IgD-negative memory B cell (primary cell): Measurements from ENCODE around the gene ZNF488. TPM values are rescaled to one million over a fixed set of nuclear protein-coding genes. Genes with fewer than 3 reads are reported as not detected.
A peak's percentile ranks its signal among the peaks of the same experiment; 100 is the strongest.

ENCODE experiments used
- H3K27ac Mint-ChIP-seq, 3 donors: one replicate each; pipeline ENCODE4 v1.8.0; 2020 to 2022; ENCODE audit warnings: mild to moderate bottlenecking in 3 of 3, mixed read lengths in 3 of 3, moderate library complexity in 1 of 3
- H3K27me3 Mint-ChIP-seq: one replicate; pipeline ENCODE4 v1.8.0; 2021; ENCODE audit warnings: mixed read lengths
- H3K36me3 Mint-ChIP-seq: one replicate; pipeline ENCODE4 v1.8.0; 2020; ENCODE audit warnings: mild to moderate bottlenecking, mixed read lengths
- H3K4me1 Mint-ChIP-seq, 3 donors: one replicate each; pipeline ENCODE4 v1.8.0; 2020 to 2022; ENCODE audit warnings: mixed read lengths in 3 of 3, mild to moderate bottlenecking in 1 of 3
- H3K4me3 Mint-ChIP-seq, 4 donors: one replicate each; pipeline ENCODE4 v1.8.0; 2020 to 2022; ENCODE audit warnings: mild to moderate bottlenecking in 4 of 4, mixed read lengths in 4 of 4, moderate library complexity in 3 of 4
- H3K9me3 Mint-ChIP-seq, 3 donors: one replicate each; pipeline ENCODE4 v1.8.0; 2020 to 2021; ENCODE audit warnings: mixed read lengths in 3 of 3, mild to moderate bottlenecking in 1 of 3
- polyA plus RNA-seq: library from polyadenylated mRNA; unstranded; fragments of 300-500 nt; fragmentation: Illumina TruSeq; gene quantifications from one replicate; pipeline ENCODE4 v1.2.3, GENCODE V29; 2021

The ZNF488 gene
- polyA plus RNA-seq, 1 donor from 2014 or later, result not detected

DNA sequence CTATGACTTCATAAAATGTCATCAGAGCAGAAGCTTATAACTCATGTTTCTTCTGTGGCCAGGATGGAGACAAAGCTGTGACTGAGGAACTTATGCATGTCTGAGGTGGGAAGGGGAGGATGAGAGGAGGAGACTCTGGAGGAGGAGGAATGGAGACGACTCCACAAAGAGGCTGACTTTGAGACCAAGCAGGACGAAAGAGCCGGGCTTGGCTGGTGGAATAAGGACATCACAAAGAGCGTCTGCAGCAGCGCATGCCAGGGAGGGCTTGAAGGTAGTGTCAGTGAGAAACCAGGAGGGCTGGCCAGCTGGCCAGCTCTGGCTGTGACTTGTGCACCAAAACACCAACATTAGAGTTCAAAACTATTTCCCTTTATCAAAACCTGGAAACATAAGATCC is 68.0 kb downstream of the ZNF488 start:
- Mint-ChIP-seq H3K36me3 (no peaks in the 10 kb centered on the region), H3K27ac (peak overlapping the region in 1 of 3 donors; percentile 47)

More for the DNA sequence above, 68.0 kb downstream of the ZNF488 start:
- H3K9me3 Mint-ChIP-seq, result no peaks in the 10 kb centered on the region
- H3K27me3 Mint-ChIP-seq, result peaks cover 5% of the 10 kb centered on the region
- no peak overlapping the region for H3K4me3 Mint-ChIP-seq
- H3K4me1 Mint-ChIP-seq, result peaks cover 0 to 3% (median 0%) of the 10 kb centered on the region in 3 donors

Other genes with a start within 250 kb of the ZNF488 start
- gene GDF10, start 84.1 kb downstream of the ZNF488 start, polyA plus RNA-seq, result not detected
- not detected for gene GDF2, start 61.8 kb downstream of the ZNF488 start, polyA plus RNA-seq
- not detected for gene RBP3, start 35.9 kb downstream of the ZNF488 start, polyA plus RNA-seq
- gene ANXA8, start 99.8 kb upstream of the ZNF488 start, polyA plus RNA-seq, result not detected
- not detected for gene FAM25G, start 107.4 kb upstream of the ZNF488 start, polyA plus RNA-seq
- gene AGAP9, start 139.3 kb upstream of the ZNF488 start, polyA plus RNA-seq, result 0.90 TPM